Smooth muscle cell (in vitro differentiated cells): ENCODE measurements around the gene CHCHD1. TPM values are rescaled to one million over a fixed set of nuclear protein-coding genes. Genes with fewer than 3 reads are reported as not detected.

ENCODE experiments used
- DNase-seq: peaks from one replicate; lab custom pipeline; 2025; ENCODE audit not compliant: unreplicated experiment; lab: John Stamatoyannopoulos, UW
- H2AFZ ChIP-seq: fragments of 200-600 bp; sonication (generic); 2 replicates; pipeline ENCODE4 v1.6.0; 2016; ENCODE audit warnings: antibody characterized with exemption, low read depth, mild to moderate bottlenecking
- H3F3A ChIP-seq: fragments of 200-600 bp; sonication (generic); 2 replicates; pipeline ENCODE4 v1.6.0; 2017; ENCODE audit warnings: antibody characterized with exemption, low read depth
- H3K27ac ChIP-seq: fragments of 200-600 bp; sonication (generic); 2 replicates; pipeline ENCODE4 v1.5.1; 2016; ENCODE audit warnings: low read depth, mild to moderate bottlenecking
- H3K27me3 ChIP-seq: fragments of 200-600 bp; sonication (generic); 2 replicates; pipeline ENCODE4 v1.6.1; 2016; ENCODE audit warnings: low read depth, mild to moderate bottlenecking
- H3K36me3 ChIP-seq: fragments of 200-600 bp; sonication (generic); 2 replicates; pipeline ENCODE4 v1.5.1; 2016; ENCODE audit warnings: low read depth
- H3K4me1 ChIP-seq: fragments of 200-600 bp; sonication (generic); 2 replicates; pipeline ENCODE4 v1.5.1; 2016; ENCODE audit warnings: low read depth
- H3K4me2 ChIP-seq: fragments of 200-600 bp; sonication (generic); 2 replicates; pipeline ENCODE4 v1.6.0; 2016; ENCODE audit warnings: mild to moderate bottlenecking
- H3K4me3 ChIP-seq: fragments of 200-600 bp; sonication (generic); 2 replicates; pipeline ENCODE4 v1.5.1; 2016; ENCODE audit warnings: mild to moderate bottlenecking
- H3K79me2 ChIP-seq: fragments of 200-600 bp; sonication (generic); 2 replicates; pipeline ENCODE4 v1.6.0; 2016; ENCODE audit warnings: low read depth, mild to moderate bottlenecking
- H3K9ac ChIP-seq: fragments of 200-600 bp; sonication (generic); 2 replicates; pipeline ENCODE4 v1.6.0; 2016; ENCODE audit warnings: low read depth
- H3K9me3 ChIP-seq: fragments of 200-600 bp; sonication (generic); replicated peaks from 2 replicates; pipeline ENCODE4 v1.5.1; 2016; ENCODE audit warnings: low read depth
- H4K20me1 ChIP-seq: fragments of 200-600 bp; sonication (generic); 2 replicates; pipeline ENCODE4 v1.6.0; 2016; ENCODE audit warnings: low read depth
- CTCF ChIP-seq: fragments of 200-600 bp; sonication (generic); IDR thresholded peaks from 2 replicates; pipeline ENCODE4 v1.5.1; 2017; ENCODE audit warnings: borderline replicate concordance, mild to moderate bottlenecking, antibody characterized with exemption; ENCODE audit not compliant: insufficient read depth, poor library complexity, severe bottlenecking
- WGBS: methylation state at CpG from one replicate; pipeline ENCODE4 v1.1.7; 2016; ENCODE audit warnings: low lambda C conversion rate; 5-methylcytosine and 5-hydroxymethylcytosine counted together
- polyA plus RNA-seq: library from polyadenylated mRNA; unstranded; fragments of >200 nt; fragmentation: Nextera tagmentation; extraction: Ambion mirVana; gene quantifications from 2 replicates; pipeline ENCODE4 v1.2.1, GENCODE V29; 2016
- total RNA-seq: library from RNA; depleted of rRNA; stranded (reverse); fragments of >200 nt; gene quantifications from 2 replicates; pipeline ENCODE4 v1.2.3, GENCODE V29; 2014

Gene CHCHD1
- total and polyA plus RNA-seq, 2 experiments from 2014 or later, result 65.9 to 68.3 TPM

DNA sequence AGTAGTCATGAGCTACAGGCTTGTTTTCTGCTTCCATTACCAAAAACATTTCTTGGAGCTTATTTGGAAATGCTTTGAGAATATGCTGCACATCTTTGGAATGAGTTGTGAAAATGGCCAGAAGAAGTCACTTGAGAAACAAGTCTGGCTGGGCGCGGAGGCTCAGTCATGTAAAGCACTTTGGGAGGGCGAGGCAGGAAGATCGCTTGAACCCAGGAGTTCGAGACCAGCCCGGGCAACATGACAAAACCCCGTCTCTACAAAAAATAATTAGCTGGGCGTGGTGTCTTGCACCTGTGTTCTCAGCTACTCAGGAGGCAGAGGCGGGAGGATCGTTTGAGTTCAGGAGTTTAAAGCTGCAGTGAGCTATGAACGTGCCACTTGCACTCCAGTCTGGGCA, 882 bp upstream of the CHCHD1 start:
- Histone ChIP-seq H3K4me3 (peak overlapping the region; percentile 95), H3K9me3 (no peaks in the 10 kb centered on the region), H3K27me3 (no peaks in the 10 kb centered on the region), H3F3A (peaks cover 23% of the 10 kb centered on the region), H3K79me2 (peaks cover 81% of the 10 kb centered on the region), H2AFZ (no peak overlapping the region), H3K27ac (no peak overlapping the region), H3K4me2 (peak overlapping the region; percentile 94), H3K9ac (peak overlapping the region; percentile 89), H3K4me1 (peaks cover 19% of the 10 kb centered on the region), H3K36me3 (no peaks in the 10 kb centered on the region), H4K20me1 (peaks cover 34% of the 10 kb centered on the region)
- 49% methylated on average over 11 of the region's 11 CpGs for WGBS
- DNase-seq, result no peak
- TF ChIP-seq CTCF, result no peak

DNA sequence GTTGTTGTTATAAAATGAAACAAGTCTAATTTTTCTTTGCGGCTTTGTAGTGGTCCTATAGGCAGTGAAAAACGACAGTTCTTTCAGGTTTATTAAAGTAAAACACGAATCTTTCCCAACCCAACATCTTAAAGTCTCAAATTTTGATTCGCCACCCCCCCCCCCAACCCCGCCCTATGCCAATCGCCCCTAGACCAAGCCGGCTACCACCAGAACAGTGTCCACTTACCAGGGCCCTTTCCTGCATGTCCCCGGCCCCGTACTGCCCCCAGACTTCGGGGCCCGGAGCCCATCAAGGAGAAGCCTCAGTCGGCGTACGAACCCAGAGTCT, 335 bp upstream of the CHCHD1 start:
- Histone ChIP-seq H3K27ac (peak overlapping the region; percentile 68), H3K4me2 (peak overlapping the region; percentile 94), H3K4me3 (peak overlapping the region; percentile 95), H4K20me1 (peaks cover 33% of the 10 kb centered on the region), H3K9me3 (no peaks in the 10 kb centered on the region), H3K27me3 (no peaks in the 10 kb centered on the region), H3K9ac (peak overlapping the region; percentile 89), H3K4me1 (peaks cover 19% of the 10 kb centered on the region), H2AFZ (peak overlapping the region; percentile 97), H3K36me3 (no peaks in the 10 kb centered on the region), H3K79me2 (peaks cover 81% of the 10 kb centered on the region), H3F3A (peaks cover 23% of the 10 kb centered on the region)
- 3% methylated on average over 14 of the region's 14 CpGs for WGBS
- DNase-seq, result no peak
- no peak for TF ChIP-seq CTCF

DNA sequence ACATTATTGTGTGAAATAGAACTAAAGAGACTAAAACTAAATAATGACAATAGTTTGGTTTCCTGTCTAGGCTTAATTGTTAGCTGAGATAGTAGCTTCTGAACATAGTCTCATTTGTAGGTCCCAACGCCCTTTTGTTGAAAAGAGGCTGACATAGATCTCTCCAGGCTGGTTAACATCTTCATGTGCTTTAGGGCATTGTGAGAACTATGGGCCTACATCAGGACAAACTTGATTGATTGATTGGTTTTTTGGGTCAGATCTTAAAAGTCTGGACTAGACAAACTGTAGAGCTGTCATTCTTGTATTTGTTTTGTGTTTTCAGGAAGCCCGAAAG, 869 bp downstream of the CHCHD1 start:
- peaks cover 33% of the 10 kb centered on the region for H4K20me1 ChIP-seq
- H3F3A ChIP-seq, result peaks cover 23% of the 10 kb centered on the region
- H3K27me3 ChIP-seq, result no peaks in the 10 kb centered on the region
- peak overlapping the region; percentile 68 for H3K27ac ChIP-seq
- H3K36me3 ChIP-seq, result no peaks in the 10 kb centered on the region
- H2AFZ ChIP-seq, result no peak overlapping the region
- H3K9me3 ChIP-seq, result no peaks in the 10 kb centered on the region
- no peak for DNase-seq
- peaks cover 81% of the 10 kb centered on the region for H3K79me2 ChIP-seq
- no peak for TF ChIP-seq CTCF
- peak overlapping the region; percentile 94 for H3K4me2 ChIP-seq
- peak overlapping the region; percentile 95 for H3K4me3 ChIP-seq
- peaks cover 22% of the 10 kb centered on the region for H3K4me1 ChIP-seq
- WGBS, result 68% methylated on average over 2 of the region's 2 CpGs
- H3K9ac ChIP-seq, result peak overlapping the region; percentile 89

GRCh38 chr10:73785211-73785720, 3.4 kb downstream of the CHCHD1 start, which contains the start of gene ZSWIM8:
Gene ZSWIM8, plus strand, starts transcription at chr10:73785606. Its CDS starts 273 bp downstream, at chr10:73785879.
- Histone ChIP-seq H4K20me1 (peaks cover 40% of the 10 kb centered on the region), H2AFZ (peak within 1 kb of the TSS; percentile 73), H3K79me2 (peaks cover 73% of the 10 kb centered on the region), H3K36me3 (no peaks in the 10 kb centered on the region), H3K27ac (peak within 1 kb of the TSS; percentile 53), H3K4me3 (peak within 1 kb of the TSS; percentile 69), H3K9ac (peak within 1 kb of the TSS; percentile 79), H3K9me3 (no peaks in the 10 kb centered on the region), H3K27me3 (no peaks in the 10 kb centered on the region), H3K4me1 (peaks cover 22% of the 10 kb centered on the region), H3F3A (peaks cover 16% of the 10 kb centered on the region), H3K4me2 (peak within 1 kb of the TSS; percentile 93)
- TF ChIP-seq CTCF, result no peak
- WGBS, result under 1% methylated on average over 35 of the region's 36 CpGs
- peak; percentile 49 for DNase-seq
